ENCODE results near the gene TMEM63A.
A peak's percentile ranks its signal among the peaks of the same experiment; 100 is the strongest.

DNA sequence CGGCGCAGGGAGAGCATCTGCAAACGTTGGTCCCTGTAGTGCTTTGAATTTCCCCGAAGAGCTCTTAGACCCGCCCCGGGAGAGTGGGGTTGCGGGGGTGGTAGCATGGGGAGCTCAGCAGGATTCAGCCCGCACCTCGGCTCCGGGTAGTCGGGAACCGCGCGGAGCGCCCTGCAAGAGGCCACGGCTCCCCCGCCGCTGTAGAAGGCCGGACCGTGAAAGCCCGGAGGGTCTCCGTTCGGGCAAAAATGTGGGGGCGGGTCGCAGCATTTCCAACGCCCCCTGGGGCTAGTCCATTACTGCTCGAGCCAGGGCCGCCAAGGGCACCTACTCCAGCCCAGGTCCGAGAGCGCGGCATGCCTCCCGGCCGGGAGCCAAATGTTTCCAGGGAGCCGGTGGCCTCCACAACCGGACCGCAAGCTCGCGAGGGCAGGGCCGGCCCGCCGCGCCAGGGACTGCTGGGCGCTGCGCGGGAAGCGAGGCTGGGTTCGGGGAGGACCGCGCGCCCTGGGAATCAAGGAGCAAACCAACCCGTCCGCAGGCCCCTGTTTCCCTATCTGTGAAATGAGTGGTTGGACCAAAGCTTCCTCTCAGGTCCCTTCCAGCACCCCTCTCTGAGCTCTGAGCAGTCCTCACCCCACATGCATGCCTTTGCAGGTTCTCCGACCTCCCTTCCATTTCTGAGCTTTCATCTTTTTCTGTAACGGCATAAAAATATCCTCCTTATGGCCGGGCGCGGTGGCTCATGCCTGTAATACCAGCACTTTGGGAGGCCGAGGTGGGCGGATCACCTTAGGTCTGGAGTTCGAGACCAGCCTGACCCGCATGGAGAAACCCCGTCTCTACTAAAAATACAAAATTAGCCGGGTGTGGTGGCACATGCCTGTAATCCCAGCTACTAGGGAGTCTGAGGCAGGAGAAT is 775 bp upstream of the TMEM63A start:
- TF ChIP-seq, protein P1, sequence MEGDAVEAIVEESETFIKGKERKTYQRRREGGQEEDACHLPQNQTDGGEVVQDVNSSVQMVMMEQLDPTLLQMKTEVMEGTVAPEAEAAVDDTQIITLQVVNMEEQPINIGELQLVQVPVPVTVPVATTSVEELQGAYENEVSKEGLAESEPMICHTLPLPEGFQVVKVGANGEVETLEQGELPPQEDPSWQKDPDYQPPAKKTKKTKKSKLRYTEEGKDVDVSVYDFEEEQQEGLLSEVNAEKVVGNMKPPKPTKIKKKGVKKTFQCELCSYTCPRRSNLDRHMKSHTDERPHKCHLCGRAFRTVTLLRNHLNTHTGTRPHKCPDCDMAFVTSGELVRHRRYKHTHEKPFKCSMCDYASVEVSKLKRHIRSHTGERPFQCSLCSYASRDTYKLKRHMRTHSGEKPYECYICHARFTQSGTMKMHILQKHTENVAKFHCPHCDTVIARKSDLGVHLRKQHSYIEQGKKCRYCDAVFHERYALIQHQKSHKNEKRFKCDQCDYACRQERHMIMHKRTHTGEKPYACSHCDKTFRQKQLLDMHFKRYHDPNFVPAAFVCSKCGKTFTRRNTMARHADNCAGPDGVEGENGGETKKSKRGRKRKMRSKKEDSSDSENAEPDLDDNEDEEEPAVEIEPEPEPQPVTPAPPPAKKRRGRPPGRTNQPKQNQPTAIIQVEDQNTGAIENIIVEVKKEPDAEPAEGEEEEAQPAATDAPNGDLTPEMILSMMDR (CRISPR knock-in tag; IDR thresholded peaks at IDR 0.05): no peak
- TF ChIP-seq CREM (IDR thresholded peaks at IDR 0.05): no peak
- no peak for TF ChIP-seq CREM (CRISPR knock-in tag; IDR thresholded peaks at IDR 0.05)
- no peak for TF ChIP-seq CCAR2 (optimal IDR thresholded peaks at IDR 0.05; ENCODE audit: low read depth, low read length)
- TF ChIP-seq POLR2AphosphoS5 (IDR thresholded peaks at IDR 0.05; ENCODE audit: low read depth, low read length): no peak
- no peak for TF ChIP-seq NR1H2 (CRISPR knock-in tag; IDR thresholded peaks at IDR 0.05; ENCODE audit: borderline replicate concordance, low read depth)
- no peak for TF ChIP-seq PTBP1 (IDR thresholded peaks at IDR 0.05; ENCODE audit: low read depth, low read length, poor library complexity, severe bottlenecking)
- TF ChIP-seq, protein P2, sequence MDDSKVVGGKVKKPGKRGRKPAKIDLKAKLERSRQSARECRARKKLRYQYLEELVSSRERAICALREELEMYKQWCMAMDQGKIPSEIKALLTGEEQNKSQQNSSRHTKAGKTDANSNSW (CRISPR knock-in tag; IDR thresholded peaks at IDR 0.05; ENCODE audit: borderline replicate concordance): no peak
- TF ChIP-seq ARID2 (CRISPR knock-in tag; IDR thresholded peaks at IDR 0.05; ENCODE audit: borderline replicate concordance): peak; percentile 56; the same call in 1 of the 2 replicates

Measured in HepG2 (cell line).